Stimulated activated CD4-positive, alpha-beta T cell treated with anti-CD3 and anti-CD28 coated beads, Interleukin-15, amount 100 ng/mL, for 24 hours (primary cell): ENCODE data around the gene CA6.
"Not testable (repeated sequence)": the region's sequence is repeated elsewhere in the genome, so short reads cannot be mapped to it uniquely, and the experiment has no call there.

ENCODE experiments used
- DNase-seq: peaks from one replicate; pipeline ENCODE4 v3.0.0-alpha.2; 2020

Gene CA6

DNA sequence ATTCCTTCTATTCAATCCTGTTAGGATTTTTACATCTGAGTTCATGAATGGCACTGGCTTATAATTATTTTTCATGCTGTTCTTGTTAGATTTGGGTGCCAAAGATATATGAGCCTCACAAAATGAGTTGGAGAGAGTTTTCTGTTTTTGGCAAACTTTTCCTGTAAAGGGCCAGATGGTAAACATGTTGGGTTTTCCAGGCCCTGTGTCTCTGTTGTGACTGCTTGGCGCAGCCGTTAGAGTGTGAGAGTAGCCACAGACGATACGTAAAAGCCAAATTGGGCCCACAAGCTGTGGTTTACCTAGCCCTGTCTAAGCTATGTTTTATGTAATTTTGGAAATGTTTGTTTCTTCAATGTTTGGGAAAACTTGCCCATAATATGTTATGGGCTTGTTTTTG is 15.6 kb upstream of the CA6 start:
- no peak for DNase-seq

DNA sequence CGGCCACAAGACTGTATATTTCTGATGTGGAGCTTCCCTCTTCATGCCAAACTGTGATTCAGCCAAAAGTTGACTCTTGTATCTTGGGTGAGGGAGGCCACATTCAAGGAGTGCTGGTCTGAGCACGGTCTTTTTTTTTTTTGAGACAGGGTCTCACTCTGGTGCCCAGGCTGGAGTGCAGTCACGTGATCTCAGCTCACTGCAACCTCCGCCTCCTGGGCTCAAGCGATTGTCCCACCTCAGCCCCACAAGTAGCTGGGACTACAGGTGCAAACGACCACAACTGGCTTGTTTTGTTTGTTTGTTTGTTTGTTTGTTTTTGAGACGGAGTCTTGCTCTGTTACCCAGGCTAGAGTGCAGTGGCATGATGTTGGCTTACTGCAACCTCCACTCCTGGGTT is 8.6 kb upstream of the CA6 start:
- not testable (repeated sequence) for DNase-seq

DNA sequence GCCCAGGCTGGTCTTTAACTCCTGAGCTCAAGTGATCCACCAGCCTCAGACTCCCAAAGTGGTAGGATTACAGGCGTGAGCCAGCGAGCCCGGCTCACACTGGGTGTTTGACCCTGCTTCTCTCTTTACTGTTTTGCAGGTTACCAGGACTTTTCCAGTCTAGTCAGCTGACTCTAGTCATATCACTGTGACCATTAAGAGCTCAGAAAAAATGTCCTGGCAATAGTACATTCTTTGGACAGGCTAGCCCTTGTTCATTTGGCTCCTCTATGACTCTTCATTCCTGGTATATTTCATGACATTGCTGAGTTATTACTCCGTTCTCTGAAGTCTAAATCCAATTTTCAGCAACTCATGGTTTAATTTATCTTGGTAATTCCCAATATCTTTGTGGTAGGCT is 8.0 kb upstream of the CA6 start:
- no peak for DNase-seq

DNA sequence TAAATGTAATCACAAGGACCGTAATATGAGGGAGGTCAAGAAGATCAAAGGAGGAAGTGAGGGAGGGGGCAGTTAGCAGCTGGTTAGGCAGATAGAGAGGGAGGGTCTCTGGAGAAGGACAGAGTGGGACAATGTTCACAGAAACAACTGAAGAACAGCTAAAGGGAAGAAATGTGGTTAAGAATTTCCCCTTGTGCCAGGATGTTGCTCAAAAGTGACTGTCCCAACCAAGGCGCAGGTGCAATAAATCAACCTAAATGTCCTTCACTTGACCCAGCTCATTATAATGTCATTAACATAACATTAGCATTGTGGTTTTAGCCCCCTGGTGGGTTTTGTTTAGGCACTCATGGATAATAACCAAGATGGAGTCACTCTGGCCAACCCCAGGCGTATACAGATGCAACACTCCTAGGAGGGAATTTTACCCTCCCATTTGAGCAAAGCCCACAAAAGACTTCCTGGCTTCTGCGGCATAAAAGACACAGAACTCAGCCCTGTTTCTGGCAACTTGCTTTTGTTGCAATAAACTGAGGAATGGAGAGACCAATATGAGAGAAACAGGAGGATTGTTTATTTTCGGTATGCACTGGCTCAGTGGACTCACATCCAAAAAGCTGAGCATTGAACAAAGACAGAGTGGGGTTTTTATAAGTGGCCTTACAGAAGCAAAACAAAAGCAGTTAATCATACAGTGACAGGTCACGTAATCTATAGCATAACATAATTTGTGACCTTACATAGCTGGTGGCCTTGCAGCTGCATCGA is 7.3 kb upstream of the CA6 start:
- no peak for DNase-seq

DNA sequence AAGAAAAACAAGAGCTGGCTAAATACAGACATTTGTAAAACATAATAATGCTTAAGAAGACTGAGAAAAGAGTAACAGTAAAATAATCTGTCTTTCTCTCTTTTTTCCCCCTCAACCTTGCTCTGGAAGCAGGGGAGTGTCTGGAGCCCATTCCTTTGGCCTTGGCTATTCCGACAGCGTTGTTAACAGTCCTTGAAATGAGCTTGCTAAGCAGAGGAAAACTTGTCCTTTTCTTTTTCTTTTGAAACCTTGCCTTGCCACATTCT is 6.7 kb upstream of the CA6 start:
- DNase-seq: no peak

DNA sequence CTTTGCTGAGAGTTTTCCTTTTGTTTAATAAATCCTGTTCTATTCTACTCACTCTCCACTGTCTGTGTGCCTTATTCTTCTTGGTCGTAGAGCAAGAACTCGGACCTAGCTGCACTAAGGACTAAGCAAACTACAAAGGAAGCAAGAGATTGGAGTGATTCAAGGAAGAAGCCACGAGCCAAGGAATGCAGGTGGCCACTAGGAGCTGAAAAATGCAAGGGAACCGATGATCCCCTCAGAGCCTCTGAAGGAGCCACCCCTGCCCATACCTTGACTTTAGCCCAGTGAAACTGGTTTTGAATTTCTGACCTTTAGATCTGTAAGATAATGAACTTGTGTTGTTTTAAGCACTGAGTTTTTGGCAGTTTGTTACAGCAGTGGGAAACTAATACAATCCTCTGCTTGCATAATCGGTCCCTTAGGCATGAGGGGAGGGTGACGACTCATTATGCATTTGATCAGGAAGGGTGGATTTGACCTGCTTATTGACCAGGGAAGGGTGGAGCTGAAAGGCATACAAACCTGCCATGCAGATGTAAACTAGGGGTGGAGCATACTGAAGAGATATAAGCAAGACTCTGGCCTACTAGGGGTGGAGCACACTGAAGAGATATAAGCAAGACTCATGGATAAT is 6.2 kb upstream of the CA6 start:
- DNase-seq: no peak

DNA sequence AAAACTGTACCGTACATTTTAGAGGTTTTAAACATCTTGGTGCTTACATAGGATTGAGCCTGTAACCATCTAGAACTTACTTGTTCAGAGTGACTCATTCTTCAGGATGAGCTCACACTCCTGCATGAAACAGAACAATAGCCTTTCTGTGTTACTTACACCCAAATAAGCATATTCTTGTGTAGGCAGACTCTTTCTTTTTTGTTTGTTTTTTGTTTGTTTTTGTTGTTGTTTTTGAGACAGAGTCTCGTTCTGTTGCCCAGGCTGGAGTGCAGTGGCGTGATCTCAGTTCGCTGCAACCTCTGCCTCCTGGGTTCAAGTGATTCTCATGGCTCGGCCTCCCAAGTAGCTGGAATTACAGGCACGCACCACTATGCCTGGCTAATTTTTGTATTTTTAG is 3.8 kb upstream of the CA6 start:
- no peak for DNase-seq

DNA sequence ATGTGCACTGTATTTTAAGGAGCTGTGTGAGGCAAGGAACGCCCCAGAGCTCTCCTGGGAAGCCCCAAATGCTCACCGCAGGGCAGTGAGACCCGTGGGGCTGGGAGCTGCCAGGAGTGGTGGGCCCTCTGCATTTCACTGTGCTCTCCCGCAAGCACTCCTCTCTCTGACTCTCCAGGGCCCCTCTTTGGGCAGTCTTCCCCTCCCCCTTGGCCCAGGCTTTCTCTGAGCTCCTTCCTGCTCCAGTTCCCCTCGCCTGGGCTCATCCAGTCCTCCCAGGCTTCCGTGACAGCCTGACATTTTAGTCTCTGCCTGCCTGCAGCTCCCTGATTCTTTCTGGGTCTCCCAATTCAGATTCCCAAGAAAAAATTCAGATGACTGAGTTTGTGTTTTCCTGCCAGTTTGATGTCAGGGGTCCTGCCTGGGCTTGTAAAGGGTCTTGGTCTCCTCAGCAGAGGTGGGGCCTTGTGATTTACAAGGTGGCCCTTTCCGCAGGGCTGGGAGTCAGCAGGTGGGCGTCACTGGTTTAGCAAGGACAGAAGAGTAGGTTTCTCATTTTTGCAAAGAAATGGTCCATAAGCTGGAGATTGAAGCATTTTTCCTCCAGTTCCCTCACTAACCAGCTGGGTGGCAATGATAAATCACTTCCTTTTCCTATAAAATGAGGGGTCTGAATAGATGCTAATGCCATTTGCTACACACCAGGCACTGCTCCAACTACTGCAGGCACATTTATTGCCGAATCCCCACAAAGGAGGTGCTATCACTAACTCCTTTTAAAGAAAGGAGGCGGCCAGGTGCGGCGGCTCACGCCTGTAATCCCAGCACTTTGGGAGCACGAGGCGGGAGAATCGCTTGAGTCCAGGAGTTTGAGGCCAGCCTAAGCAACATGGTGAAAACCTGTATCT is 1.9 kb upstream of the CA6 start:
- no peak for DNase-seq

DNA sequence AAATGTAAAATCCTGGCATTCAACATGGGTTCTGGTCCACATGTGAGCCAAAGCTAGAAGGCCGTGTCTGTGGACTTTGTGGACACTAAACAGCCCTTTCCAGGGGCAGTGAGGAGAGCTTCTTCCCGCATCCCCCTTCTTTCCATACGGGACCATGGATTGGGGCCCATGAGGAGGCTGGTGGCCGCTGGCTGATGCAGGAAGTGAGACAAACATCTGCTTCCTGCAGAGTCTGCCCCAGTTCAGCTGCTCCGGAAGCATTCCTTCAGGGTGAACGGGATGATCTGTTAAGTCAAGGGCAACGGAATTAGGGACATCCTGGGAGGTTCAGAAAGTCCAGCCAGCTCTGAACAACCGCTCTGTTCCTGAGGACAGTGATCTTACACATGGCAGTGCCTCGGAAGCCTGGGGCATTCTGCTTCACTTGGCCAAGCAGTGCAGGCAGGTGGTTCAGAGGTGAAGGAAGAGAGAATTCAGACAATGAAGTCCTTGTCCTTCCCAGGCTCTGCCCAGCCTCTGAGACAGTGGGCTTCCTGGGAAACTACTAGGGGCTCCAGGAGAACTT is 1.5 kb downstream of the CA6 start:
- DNase-seq: peak; percentile 48

DNA sequence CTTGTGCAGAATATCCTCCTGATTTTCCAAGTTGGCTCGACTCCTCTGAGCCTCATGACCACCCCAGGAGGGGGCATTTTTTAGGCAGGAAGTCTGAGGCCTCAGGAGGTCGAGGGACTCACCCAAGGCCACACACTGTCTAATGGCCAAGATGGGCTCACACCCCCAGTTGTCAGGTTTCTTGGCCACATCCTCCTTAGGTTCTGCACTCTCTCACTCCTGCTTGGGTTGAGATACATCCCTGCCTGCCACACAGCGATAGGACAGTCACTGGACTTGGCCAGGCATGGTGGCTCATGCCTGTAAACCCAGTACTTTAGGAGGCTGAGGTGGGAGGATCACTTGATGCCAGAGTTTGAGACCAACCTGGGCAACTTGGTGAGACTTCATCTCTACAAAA is 4.6 kb downstream of the CA6 start:
- no peak for DNase-seq

DNA sequence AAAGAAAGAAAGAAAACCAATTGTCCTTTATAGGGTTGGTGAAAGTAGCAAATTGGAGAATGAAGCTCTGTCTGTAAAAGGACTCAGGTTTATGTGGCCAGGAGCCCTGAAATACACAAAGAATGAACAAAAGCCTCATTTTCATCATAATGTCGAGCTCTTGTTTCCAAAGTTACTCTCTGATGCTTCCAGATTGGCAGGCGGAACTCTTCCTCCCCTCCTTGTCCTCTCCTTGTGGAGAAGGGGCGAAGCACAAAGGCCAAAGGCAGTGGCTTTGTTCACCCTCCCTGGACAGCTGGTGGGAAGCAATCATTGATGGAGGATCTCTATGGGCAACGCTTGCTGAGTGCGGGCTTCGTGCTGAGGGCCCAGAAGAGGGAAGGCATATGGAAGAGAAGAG is 5.6 kb downstream of the CA6 start:
- DNase-seq: no peak

DNA sequence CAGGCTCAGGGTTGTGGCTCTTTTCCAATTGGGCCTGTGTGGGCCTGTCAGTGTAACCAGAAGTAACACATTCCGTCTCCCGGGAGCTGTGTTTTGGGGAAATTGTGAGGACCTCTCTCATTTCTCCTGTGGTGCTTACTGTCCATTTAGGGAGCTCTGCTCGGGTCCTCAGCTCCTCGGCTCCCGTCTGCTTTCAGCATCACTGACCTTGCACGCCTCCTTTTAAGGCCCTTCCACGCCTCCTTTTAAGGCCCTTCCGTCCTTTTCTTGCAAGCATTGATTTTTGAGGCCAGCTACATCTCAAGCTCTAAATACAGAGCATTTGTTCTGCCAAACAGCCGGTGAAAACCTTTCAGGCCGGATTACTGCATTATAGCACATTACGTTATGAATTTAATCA is 9.7 kb downstream of the CA6 start:
- no peak for DNase-seq

DNA sequence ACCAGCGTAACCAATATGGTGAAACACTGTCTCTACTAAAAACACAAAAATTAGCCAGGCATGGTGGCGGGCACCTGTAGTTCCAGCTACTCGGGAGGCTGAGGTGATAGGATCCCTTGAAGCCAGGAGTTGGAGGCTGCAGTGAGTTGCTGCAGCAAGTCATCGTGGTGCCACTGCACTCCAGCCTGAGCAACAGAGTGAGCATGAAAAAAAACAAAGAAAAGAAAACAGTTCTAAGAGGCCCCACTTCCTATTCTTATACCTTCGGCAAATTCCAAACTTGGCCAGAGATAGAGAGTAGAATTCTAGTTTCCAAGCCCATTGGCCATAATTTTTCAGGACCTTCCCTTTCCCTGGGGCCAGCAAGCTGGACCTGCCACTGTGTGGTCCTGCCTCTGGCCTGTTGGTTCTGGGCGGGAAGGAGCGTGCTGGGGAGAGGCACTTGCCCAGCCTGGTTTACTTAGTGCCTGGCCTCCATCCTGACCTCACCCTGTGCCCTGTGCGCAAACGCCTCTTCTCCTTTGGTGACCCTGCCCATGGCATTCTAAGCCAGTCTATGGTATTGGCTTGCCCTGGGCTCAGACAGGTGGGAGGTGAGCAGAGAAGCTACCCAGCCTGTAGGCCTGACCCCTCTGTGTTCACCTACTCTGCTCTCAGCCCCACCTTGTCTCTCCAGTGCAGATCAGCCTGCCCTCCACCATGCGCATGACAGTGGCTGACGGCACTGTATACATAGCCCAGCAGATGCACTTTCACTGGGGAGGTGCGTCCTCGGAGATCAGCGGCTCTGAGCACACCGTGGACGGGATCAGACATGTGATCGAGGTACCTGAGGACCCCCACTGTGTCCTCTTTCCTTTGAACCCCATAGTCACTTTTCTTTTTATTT is 11.0 kb downstream of the CA6 start:
- no peak for DNase-seq

DNA sequence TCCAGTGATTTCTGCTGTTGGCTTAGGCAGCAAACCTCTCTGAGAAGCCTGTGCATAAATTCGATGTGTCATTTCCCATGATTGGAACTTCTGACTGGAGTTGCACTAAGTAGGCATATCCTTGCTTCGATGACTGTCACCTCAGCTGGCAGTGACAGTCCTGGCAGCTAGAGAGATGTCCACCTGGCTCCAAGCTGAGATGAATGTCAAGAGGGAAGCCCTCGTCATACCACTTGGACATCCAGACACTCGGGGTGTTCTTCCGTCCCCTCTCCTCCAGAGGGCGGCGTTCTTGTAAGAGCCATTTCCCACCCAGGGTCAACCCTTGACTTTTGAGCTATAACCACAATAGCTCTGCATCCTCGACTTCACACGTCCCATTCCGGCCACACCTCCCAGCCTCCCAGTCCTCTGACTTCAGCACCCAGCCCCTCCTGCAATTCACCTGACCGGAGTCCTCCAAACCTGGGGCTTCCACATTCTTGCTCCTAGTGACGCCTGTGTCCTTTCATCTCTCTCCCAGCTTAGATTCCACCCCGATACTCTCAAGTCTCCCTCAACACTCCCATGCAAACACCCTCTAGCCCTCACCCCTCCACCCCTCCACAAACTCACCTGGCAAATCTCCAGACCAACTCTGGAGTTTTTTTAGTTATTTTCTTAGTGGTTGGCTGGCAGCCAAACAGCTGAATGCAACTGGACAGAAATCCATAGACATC is 17.3 kb downstream of the CA6 start:
- peak; percentile 68 for DNase-seq

DNA sequence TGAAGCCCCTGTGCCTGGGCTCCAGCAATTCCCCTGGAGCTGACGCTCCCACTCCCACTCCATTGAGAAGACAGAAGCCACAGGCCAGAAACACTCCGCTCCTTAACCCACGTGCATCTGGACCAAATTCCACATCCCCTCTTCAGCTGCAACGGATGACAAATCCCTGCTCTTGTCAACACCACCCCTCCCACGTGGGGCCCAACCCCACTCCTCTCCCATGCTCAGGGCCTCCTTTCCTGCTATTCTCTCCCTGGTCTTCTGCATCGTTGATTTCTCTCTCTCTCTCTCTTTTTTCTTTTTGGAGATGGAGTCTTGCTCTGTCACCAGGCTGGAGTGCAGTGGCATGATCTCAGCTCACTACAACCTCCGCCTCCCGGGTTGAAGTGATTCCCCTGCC is 18.3 kb downstream of the CA6 start:
- no peak for DNase-seq

DNA sequence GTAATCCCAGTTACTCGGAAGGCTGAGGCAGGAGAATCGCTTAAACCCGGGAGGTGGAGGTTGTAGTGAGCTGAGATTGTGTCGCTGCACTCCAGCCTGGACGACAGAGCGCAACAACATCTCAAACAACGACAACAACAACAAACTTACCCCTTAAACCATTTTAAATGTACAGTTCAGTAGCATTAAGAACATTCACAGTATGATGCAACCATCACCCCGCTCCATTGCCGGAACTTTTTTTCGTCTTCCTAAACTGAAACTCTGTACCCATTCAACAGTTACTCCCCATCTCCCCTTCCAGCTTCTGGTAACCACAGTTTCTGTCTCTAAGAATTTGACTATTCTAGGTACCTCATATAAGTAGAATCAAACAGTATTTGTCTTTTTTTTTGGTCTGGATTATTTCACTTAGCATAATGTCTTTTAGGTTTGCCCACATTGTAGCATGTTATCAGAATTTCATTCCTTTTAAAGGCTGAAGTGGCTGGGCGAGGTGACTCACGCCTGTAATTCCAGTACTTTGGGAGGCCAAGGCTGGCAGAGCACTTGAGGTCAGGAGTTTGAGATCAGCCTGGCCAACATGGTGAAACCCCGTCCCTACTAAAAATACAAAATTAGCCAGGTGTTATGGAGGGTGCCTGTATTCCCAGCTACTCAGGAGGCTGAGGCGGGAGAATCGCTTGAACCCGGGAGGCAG is 19.6 kb downstream of the CA6 start:
- DNase-seq: peak; percentile 35

DNA sequence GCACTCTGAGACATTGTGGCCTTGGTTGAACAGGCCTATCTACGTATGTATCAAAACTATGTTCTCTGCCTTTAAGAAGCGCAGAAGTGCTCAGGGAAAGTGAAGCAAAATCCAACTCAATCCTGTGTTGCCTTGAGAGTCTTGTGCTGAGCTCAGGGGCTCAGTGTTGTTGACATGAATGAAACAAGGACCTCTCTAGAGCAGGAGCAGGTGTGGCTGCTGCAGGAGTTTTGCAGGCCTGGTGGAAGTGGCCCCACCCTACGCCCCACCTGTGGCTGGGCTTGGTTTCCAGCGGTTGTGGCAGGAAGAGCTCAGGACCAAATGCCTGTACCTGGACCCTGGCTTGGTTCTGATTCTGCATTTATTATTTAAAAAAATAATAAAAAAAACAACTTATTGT is 20.9 kb downstream of the CA6 start:
- DNase-seq: no peak

DNA sequence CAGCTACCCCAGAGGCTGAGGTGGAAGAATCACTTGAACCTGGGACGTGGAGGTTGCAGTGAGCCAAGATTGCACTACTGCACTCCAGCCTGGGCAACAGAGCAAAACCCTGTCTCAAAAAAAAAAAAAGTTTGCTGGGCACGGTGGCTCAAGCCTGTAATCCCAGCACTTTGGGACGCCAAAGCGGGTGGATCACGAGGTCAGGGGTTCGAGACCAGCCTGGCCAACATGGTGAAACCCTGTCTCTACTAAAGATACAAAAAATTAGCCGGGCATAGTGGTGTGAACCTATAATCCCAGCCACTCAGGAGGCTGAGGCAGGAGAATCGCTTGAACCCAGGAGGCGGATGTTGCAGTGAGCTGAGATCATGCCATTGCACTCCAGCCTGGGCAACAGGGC is 23.2 kb downstream of the CA6 start:
- DNase-seq: not testable (repeated sequence)

DNA sequence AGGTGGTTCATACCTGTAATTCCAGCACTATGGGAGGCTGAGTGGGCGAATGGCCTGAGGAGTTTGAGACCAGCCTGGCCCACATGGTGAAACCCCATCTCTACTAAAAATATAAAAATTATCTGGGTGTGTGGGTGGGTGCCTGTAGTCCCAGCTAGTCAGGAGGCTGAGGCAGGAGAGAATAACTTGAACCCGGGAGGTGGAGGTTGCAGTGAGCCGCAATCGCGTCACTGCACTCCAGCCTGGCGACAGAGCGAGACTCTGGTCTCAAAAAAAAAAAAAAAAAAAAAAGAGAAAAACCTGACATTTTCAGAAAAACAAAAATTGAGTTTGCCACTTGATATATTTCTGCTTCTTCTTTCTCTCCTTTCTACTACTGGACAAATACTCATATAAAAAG is 24.3 kb downstream of the CA6 start:
- DNase-seq: peak; percentile 39

DNA sequence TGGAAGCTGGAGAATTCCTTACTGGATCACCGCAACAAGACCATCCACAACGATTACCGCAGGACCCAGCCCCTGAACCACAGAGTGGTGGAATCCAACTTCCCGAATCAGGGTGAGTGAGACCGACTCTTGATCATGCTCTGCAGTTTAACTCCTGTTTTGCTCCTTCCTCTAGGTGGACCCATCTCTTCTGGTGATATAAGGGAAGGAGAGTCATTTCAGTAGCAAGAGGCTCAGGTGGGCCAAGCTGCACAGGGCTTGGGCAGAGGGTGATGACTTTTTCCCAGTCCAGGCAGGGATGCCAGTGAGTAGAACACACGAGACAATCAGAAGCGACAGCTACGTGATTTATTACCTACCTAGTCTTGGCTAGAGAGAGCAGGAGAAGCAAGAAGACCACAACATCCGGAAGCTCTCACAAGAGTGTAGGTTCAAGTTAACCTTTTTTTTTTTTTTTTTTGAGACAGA is 25.2 kb downstream of the CA6 start:
- DNase-seq: peak; percentile 55

DNA sequence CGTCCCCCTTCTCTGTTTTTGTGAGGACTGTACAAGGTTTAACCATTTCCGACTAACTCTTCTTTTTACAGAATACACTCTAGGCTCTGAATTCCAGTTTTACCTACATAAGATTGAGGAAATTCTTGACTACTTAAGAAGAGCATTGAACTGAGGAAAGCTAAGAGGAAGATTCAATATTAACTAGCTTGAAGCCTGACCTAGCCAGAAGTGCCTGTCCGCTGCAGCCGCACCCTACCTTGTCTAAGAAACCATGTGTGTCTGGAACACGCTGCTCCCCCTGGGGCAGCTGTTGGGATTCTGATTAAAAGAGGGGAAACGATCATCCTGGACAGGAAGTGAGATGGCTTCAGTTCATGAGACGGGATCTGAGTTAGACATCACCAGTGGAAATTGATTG is 28.9 kb downstream of the CA6 start:
- DNase-seq: no peak
